Measurements from ENCODE around the gene CLDN16. TPM values are rescaled to one million over a fixed set of nuclear protein-coding genes. Genes with fewer than 3 reads are reported as not detected.

CLDN16 gene
- total RNA-seq, 2 donors from 2014 or later, result 0.45 TPM; not detected in 1

DNA sequence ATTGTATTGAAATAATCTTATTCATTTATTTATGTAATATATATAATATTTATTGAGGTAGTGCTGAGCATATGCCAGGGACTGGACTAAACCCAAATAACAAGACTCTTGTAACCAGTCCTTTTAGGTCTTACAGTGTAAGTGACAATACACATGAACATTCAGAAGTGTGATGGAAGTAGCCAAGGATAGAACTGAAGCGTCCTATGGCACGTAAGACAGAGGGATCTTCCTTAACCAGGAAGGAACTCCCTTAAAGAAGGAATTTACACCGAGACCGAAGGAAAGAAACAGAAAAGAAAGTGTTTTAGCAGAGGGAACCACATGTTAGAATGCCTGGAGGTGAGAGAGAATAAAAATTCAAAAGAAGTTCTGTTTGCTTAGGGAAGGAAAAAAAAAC lies 42.1 kb upstream of the CLDN16 start:
- 41% methylated on average over 4 of the region's 4 CpGs for WGBS
- DNase-seq (ENCODE audit: low spot score), result no peak
- no peaks in the 10 kb centered on the region for H3K9me3 ChIP-seq
- no peak overlapping the region for H3K4me3 ChIP-seq
- TF ChIP-seq POLR2A (IDR thresholded peaks at IDR 0.05), result no peak
- TF ChIP-seq, protein P1, sequence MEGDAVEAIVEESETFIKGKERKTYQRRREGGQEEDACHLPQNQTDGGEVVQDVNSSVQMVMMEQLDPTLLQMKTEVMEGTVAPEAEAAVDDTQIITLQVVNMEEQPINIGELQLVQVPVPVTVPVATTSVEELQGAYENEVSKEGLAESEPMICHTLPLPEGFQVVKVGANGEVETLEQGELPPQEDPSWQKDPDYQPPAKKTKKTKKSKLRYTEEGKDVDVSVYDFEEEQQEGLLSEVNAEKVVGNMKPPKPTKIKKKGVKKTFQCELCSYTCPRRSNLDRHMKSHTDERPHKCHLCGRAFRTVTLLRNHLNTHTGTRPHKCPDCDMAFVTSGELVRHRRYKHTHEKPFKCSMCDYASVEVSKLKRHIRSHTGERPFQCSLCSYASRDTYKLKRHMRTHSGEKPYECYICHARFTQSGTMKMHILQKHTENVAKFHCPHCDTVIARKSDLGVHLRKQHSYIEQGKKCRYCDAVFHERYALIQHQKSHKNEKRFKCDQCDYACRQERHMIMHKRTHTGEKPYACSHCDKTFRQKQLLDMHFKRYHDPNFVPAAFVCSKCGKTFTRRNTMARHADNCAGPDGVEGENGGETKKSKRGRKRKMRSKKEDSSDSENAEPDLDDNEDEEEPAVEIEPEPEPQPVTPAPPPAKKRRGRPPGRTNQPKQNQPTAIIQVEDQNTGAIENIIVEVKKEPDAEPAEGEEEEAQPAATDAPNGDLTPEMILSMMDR (IDR thresholded peaks at IDR 0.05), result no peak
- no peak for TF ChIP-seq POLR2AphosphoS5 (IDR thresholded peaks at IDR 0.05)
- no peaks in the 10 kb centered on the region for H3K36me3 ChIP-seq
- no peaks in the 10 kb centered on the region for H3K27me3 ChIP-seq (replicated peaks; ENCODE audit: insufficient read depth)
- H3K4me1 ChIP-seq (replicated peaks), result no peaks in the 10 kb centered on the region
- H3K27ac ChIP-seq, result peak overlapping the region; percentile 72 to 74
- intact Hi-C loops (cut with DNase I), result no loop called here

GRCh38 chr3:190346541-190346940 lies 41.4 kb upstream of the CLDN16 start:
- no peaks in the 10 kb centered on the region for H3K27me3 ChIP-seq (replicated peaks; ENCODE audit: insufficient read depth)
- no peak overlapping the region for H3K4me3 ChIP-seq
- TF ChIP-seq, protein P1 (IDR thresholded peaks at IDR 0.05), result no peak
- no peak for TF ChIP-seq POLR2A (IDR thresholded peaks at IDR 0.05)
- no peak for TF ChIP-seq POLR2AphosphoS5 (IDR thresholded peaks at IDR 0.05)
- no peaks in the 10 kb centered on the region for H3K9me3 ChIP-seq
- H3K36me3 ChIP-seq, result no peaks in the 10 kb centered on the region
- 72% methylated on average over 2 of the region's 2 CpGs for WGBS
- no peaks in the 10 kb centered on the region for H3K4me1 ChIP-seq (replicated peaks)
- intact Hi-C loops (cut with DNase I), result no loop called here
- no peak for DNase-seq (ENCODE audit: low spot score)
- H3K27ac ChIP-seq, result peak overlapping the region; percentile 72 to 74

GRCh38 chr3:190352861-190353457 lies 35.0 kb upstream of the CLDN16 start:
- H3K27ac ChIP-seq, result no peak overlapping the region

GRCh38 chr3:190356246-190356645 lies 31.7 kb upstream of the CLDN16 start:
- Histone ChIP-seq H3K4me3 (no peak overlapping the region), H3K27ac (no peak overlapping the region), H3K9me3 (no peaks in the 10 kb centered on the region), H3K36me3 (no peaks in the 10 kb centered on the region), H3K27me3 (replicated peaks; ENCODE audit: insufficient read depth) (no peaks in the 10 kb centered on the region), H3K4me1 (replicated peaks) (no peaks in the 10 kb centered on the region)
- TF ChIP-seq POLR2A (IDR thresholded peaks at IDR 0.05), result no peak
- no peak for TF ChIP-seq POLR2AphosphoS5 (IDR thresholded peaks at IDR 0.05)
- TF ChIP-seq, protein P1 (IDR thresholded peaks at IDR 0.05), result no peak
- intact Hi-C loops (cut with DNase I), result no loop called here
- no peak for DNase-seq (ENCODE audit: low spot score)

More at GRCh38 chr3:190352861-190353457, 35.0 kb upstream of the CLDN16 start:
- intact Hi-C loops (cut with DNase I), result no loop called here
- Histone ChIP-seq H3K4me1 (replicated peaks) (no peaks in the 10 kb centered on the region), H3K27me3 (replicated peaks; ENCODE audit: insufficient read depth) (no peaks in the 10 kb centered on the region), H3K36me3 (no peaks in the 10 kb centered on the region), H3K9me3 (no peaks in the 10 kb centered on the region), H3K4me3 (no peak overlapping the region)
- TF ChIP-seq POLR2AphosphoS5 (IDR thresholded peaks at IDR 0.05) (no peak), POLR2A (IDR thresholded peaks at IDR 0.05) (no peak)
- TF ChIP-seq, protein P1 (IDR thresholded peaks at IDR 0.05), result no peak
- WGBS, result 100% methylated on average over 1 of the region's 1 CpG
- no peak for DNase-seq (ENCODE audit: low spot score)

DNA sequence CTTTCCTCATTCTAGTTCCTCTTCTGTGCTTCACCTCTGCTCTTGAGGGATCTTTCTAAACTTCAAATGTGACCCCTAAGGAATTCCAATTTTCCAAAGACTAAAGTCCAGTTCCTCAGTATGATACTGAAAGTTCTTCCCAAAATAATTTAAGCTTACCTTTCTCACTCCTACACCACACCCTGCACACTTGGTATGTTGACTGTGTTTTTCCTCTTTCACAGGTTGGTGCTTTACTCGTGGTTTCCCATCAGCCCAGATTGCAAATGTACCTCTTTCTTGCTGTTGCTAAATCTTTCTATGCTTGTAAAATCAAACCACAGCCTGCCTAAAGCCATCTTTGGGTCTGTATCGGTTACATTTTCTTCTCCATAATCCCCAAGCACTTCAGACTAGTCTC lies 30.5 kb upstream of the CLDN16 start:
- 79% methylated on average over 2 of the region's 2 CpGs for WGBS
- intact Hi-C loops (cut with DNase I), result no loop called here
- no peak for TF ChIP-seq POLR2AphosphoS5 (IDR thresholded peaks at IDR 0.05)
- TF ChIP-seq, protein P1 (IDR thresholded peaks at IDR 0.05), result no peak
- no peak for TF ChIP-seq POLR2A (IDR thresholded peaks at IDR 0.05)

More for the DNA sequence above, 30.5 kb upstream of the CLDN16 start:
- Histone ChIP-seq H3K4me1 (replicated peaks) (no peaks in the 10 kb centered on the region), H3K27me3 (replicated peaks; ENCODE audit: insufficient read depth) (no peaks in the 10 kb centered on the region), H3K36me3 (no peaks in the 10 kb centered on the region), H3K27ac (no peak overlapping the region), H3K4me3 (no peak overlapping the region), H3K9me3 (no peaks in the 10 kb centered on the region)
- no peak for DNase-seq (ENCODE audit: low spot score)

All from prostate gland (tissue), 2 donors.